ENCODE results near the gene KMT5C. TPM values are rescaled to one million over a fixed set of nuclear protein-coding genes. Genes with fewer than 3 reads are reported as not detected.

Gene KMT5C
- total RNA-seq, 1 donor from 2014 or later: 68.4 TPM

GRCh38 chr19:55390461-55390880, 50.8 kb downstream of the KMT5C start:
- peaks cover 33% of the 10 kb centered on the region for H3K4me1 Mint-ChIP-seq (ENCODE audit: low read depth)
- peaks cover 8% of the 10 kb centered on the region for H3K36me3 Mint-ChIP-seq (ENCODE audit: insufficient read depth)
- no peaks in the 10 kb centered on the region for H3K9me3 Mint-ChIP-seq (ENCODE audit: low read depth)
- no peak for DNase-seq (ENCODE audit: low spot score, unreplicated experiment)
- TF ChIP-seq CTCF (IDR thresholded peaks at IDR 0.05; ENCODE audit: unreplicated experiment): no peak
- no peak overlapping the region for H3K27ac Mint-ChIP-seq
- no peak overlapping the region for H3K4me3 Mint-ChIP-seq (ENCODE audit: low read depth)
- H3K27me3 Mint-ChIP-seq: no peaks in the 10 kb centered on the region

- H3K36me3 Mint-ChIP-seq (ENCODE audit: insufficient read depth): peaks cover 7% of the 10 kb centered on the region
- no peak for DNase-seq (ENCODE audit: low spot score, unreplicated experiment)
- no peak overlapping the region for H3K4me3 Mint-ChIP-seq (ENCODE audit: low read depth)
- H3K27ac Mint-ChIP-seq: no peak overlapping the region
- no peaks in the 10 kb centered on the region for H3K27me3 Mint-ChIP-seq
- TF ChIP-seq CTCF (IDR thresholded peaks at IDR 0.05; ENCODE audit: unreplicated experiment): no peak
- peaks cover 31% of the 10 kb centered on the region for H3K4me1 Mint-ChIP-seq (ENCODE audit: low read depth)
- no peaks in the 10 kb centered on the region for H3K9me3 Mint-ChIP-seq (ENCODE audit: low read depth)
These were observed 51.6 kb downstream of the KMT5C start for GRCh38 chr19:55391191-55391670.

GRCh38 chr19:55391702-55392615, 52.3 kb downstream of the KMT5C start:
- H3K36me3 Mint-ChIP-seq (ENCODE audit: insufficient read depth): peaks cover 7% of the 10 kb centered on the region
- TF ChIP-seq CTCF (IDR thresholded peaks at IDR 0.05; ENCODE audit: unreplicated experiment): no peak
- no peaks in the 10 kb centered on the region for H3K9me3 Mint-ChIP-seq (ENCODE audit: low read depth)
- no peak overlapping the region for H3K27ac Mint-ChIP-seq
- no peak overlapping the region for H3K4me3 Mint-ChIP-seq (ENCODE audit: low read depth)
- no peaks in the 10 kb centered on the region for H3K27me3 Mint-ChIP-seq
- H3K4me1 Mint-ChIP-seq (ENCODE audit: low read depth): peaks cover 25% of the 10 kb centered on the region
- no peak for DNase-seq (ENCODE audit: low spot score, unreplicated experiment)

GRCh38 chr19:55392820-55393761, 53.4 kb downstream of the KMT5C start:
- DNase-seq (ENCODE audit: low spot score, unreplicated experiment): no peak
- TF ChIP-seq CTCF (IDR thresholded peaks at IDR 0.05; ENCODE audit: unreplicated experiment): no peak
- no peak overlapping the region for H3K4me3 Mint-ChIP-seq (ENCODE audit: low read depth)
- no peaks in the 10 kb centered on the region for H3K27me3 Mint-ChIP-seq
- no peaks in the 10 kb centered on the region for H3K9me3 Mint-ChIP-seq (ENCODE audit: low read depth)
- no peak overlapping the region for H3K27ac Mint-ChIP-seq
- H3K36me3 Mint-ChIP-seq (ENCODE audit: insufficient read depth): peaks cover 7% of the 10 kb centered on the region
- H3K4me1 Mint-ChIP-seq (ENCODE audit: low read depth): peaks cover 16% of the 10 kb centered on the region

Other genes starting within 250 kb of the KMT5C start
- 110 and 118 TPM in 2 replicates for gene PPP1R12C, start 222.2 kb upstream of the KMT5C start, total RNA-seq
- gene TNNT1, start 190.7 kb upstream of the KMT5C start, total RNA-seq: 4.6 and 5.5 TPM in 2 replicates
- 5.5 and 6.0 TPM in 2 replicates for gene TNNI3, start 182.1 kb upstream of the KMT5C start, total RNA-seq
- gene DNAAF3, start 173.3 kb upstream of the KMT5C start, total RNA-seq: 14.9 and 18.4 TPM in 2 replicates
- gene SYT5, start 159.6 kb upstream of the KMT5C start, total RNA-seq: 4.3 and 4.8 TPM in 2 replicates
- 0.43 and 1.6 TPM in 2 replicates for gene PTPRH, start 130.4 kb upstream of the KMT5C start, total RNA-seq
- 10.0 and 12.0 TPM in 2 replicates for gene TMEM86B, start 111.1 kb upstream of the KMT5C start, total RNA-seq
- gene PPP6R1, start 80.9 kb upstream of the KMT5C start, total RNA-seq: 70.9 and 72.3 TPM in 2 replicates
- gene HSPBP1, start 59.8 kb upstream of the KMT5C start, total RNA-seq: 46.1 and 46.9 TPM in 2 replicates
- 67.6 and 68.7 TPM in 2 replicates for gene BRSK1, start 55.9 kb upstream of the KMT5C start, total RNA-seq
- gene TMEM150B, start 14.5 kb upstream of the KMT5C start, total RNA-seq: not detected in 2 replicates
- gene COX6B2, start 14.8 kb downstream of the KMT5C start, total RNA-seq: not detected in 2 replicates
- 0.09 TPM in 1 of 2 replicates, not detected in the other for gene GARIN5B, start 23.4 kb downstream of the KMT5C start, total RNA-seq
- gene IL11, start 30.6 kb downstream of the KMT5C start, total RNA-seq: 2.2 and 2.8 TPM in 2 replicates
- 2.3 and 4.3 TPM in 2 replicates for gene TMEM190, start 37.0 kb downstream of the KMT5C start, total RNA-seq
- 5.0 and 5.6 TPM in 2 replicates for gene TMEM238, start 44.4 kb downstream of the KMT5C start, total RNA-seq
- 1,450 and 1,547 TPM in 2 replicates for gene RPL28, start 46.1 kb downstream of the KMT5C start, total RNA-seq
- 69.9 and 77.2 TPM in 2 replicates for gene UBE2S, start 67.9 kb downstream of the KMT5C start, total RNA-seq
- gene SHISA7, start 103.4 kb downstream of the KMT5C start, total RNA-seq: 0.10 TPM in 1 of 2 replicates, not detected in the other
- gene ISOC2, start 121.8 kb downstream of the KMT5C start, total RNA-seq: 36.3 and 36.6 TPM in 2 replicates
- gene C19orf85, start 124.9 kb downstream of the KMT5C start, total RNA-seq: not detected in 2 replicates
- gene ZNF628, start 136.7 kb downstream of the KMT5C start, total RNA-seq: 12.9 and 16.8 TPM in 2 replicates
- gene NAT14, start 145.3 kb downstream of the KMT5C start, total RNA-seq: 62.6 and 69.7 TPM in 2 replicates
- 1.1 and 1.6 TPM in 2 replicates for gene SSC5D, start 148.6 kb downstream of the KMT5C start, total RNA-seq
- 1.9 and 2.3 TPM in 2 replicates for gene SBK2, start 197.3 kb downstream of the KMT5C start, total RNA-seq
- 0.64 TPM in 1 of 2 replicates, not detected in the other for gene SBK3, start 205.7 kb downstream of the KMT5C start, total RNA-seq
- 26.6 and 29.1 TPM in 2 replicates for gene ZNF579, start 241.0 kb downstream of the KMT5C start, total RNA-seq

Data from progenitor cell of endocrine pancreas (in vitro differentiated cells).